Activated T-cell treated with anti-CD3 and anti-CD28 coated beads for 4 hours (primary cell): ENCODE measurements around the gene PIGU.
"Not testable (repeated sequence)": the region's sequence is repeated elsewhere in the genome, so short reads cannot be mapped to it uniquely, and the experiment has no call there.

Experiments used
- DNase-seq: peaks from one replicate; pipeline ENCODE4 v3.0.0-alpha.2; 2020

Gene PIGU

DNA sequence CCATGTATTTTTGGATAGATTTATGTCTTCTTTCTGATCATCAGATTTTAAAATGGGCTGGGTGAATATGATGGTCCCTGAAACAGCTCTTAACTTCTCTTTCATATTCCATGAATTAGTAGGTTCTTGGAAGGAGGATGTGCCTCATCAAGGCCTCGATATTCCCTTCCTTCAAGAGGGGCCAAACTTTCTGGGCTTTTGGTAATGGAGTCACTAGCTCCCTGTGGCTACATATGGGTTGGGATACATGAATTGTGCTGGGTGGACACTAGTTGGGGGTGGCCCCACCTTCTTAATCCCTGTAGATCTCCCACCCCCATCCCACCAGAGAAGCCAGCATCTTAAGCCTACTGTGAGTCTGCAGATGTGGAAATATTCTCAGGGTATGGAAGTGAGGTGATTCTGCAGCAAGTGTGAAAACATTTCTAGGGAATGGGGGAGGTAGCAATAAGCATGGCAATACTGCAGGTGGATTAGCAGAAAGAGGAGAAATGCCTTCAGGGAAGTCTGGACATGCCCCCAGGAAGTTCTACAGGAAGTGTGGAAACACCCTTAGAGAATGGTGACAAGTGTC, 29.5 kb upstream of the PIGU start:
- DNase-seq, result no peak

DNA sequence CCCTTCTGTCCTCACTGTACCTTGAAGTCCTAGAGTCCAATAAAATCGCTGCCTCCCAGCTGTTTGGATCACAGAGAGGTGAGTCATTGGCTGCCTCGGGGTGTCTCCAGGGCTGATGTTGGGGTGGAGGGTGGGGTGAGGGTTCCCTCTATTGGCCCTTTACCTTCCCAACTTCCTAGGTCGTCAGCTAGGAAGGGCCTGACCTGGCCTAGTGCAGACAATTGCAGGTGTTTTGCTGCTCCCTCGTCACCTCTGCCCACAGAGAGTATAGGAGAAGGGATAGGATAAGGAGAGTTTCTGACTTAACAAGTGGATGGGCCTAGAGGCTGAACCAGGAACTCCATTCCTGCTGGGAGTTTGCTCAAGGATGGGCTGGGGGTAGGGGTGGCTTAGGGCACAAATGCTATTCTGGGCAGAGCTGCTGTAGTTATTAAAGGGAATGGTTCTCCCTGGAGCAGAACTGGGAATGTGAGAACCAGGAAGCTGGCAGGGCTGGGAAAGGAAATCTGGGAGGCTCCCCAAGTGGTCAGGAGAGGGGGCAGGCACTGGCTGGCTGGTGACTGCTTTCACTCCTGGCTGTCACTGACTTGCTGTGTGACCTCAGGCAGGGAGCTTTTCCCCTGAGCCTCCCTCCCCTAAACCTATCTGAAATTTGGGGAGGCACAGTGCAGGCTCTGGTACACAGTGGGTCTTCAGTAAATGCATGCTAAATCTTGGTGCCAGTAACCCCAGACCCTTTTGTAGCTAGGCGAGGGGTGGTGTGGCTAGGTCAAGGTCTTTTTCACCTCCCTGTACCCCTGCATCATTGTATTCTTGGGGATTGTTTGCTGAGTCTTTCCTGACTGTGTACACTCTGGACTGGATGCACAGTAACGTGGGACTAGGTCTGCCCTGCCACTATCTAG, 28.8 kb upstream of the PIGU start:
- no peak for DNase-seq

DNA sequence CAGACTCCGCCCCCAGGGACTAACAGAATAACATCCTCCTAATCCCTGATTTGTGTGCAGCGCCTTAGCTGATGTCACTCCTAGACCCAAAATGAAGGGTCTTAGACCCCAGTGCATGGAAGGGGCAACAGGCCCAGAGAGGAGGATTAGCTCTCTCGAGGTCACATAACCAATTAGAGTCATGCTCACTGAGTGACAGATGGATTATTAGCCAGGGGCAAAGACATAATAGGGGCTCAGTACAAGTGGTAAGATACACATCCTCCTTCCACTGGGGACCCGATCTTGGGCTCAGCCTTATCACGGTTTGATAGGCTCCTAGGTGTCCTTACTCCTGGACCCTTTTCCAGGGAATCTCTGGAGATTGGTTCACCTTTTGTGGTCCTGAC, 28.1 kb upstream of the PIGU start:
- DNase-seq, result no peak

DNA sequence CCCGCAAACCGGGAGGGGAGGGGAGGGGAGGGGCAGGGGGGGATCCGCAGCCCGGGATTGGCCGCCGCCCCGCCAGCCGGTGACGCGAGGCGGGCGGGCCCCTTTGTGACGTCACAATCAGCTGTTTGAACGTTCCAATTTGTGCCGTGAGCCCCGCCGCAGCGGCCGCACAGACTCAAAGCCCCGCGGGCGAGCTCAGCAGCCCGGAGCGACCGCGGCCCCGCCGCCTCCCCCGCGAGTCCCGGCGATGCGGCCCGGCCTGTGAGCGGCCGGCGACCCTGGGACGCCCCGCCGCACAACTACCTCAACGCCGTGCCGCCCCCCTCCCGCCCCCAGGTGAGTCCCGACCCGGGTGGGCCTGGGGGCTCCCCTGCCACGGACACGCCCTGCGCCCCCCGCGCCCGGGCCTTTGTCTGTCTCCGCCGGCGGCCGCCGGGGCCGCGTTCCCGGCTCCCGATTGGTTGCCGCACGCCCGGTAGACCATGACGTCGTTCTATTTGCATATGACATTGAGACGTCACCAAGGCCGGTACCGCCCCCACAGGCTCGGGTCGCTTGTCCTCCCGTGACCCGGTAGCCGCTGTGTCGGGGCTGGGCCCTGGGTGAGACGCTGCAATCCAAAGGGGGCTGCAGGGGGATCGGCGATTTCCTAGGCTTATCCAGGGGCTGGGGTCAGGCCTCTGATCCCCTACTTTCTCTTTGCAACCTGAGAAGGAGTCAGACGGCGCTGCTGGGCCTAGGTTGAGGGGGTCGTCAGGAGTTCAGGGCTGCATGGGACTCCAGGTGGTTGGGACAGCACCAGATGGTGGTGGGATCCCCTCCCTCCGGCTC, 27.5 kb upstream of the PIGU start, which contains the start of gene TP53INP2:
Gene TP53INP2, plus strand, starts transcription at position 168 of the 831 bp plus-strand sequence. CDS start 4,396 bp downstream, outside the sequence.
- peak; percentile 77 for DNase-seq

DNA sequence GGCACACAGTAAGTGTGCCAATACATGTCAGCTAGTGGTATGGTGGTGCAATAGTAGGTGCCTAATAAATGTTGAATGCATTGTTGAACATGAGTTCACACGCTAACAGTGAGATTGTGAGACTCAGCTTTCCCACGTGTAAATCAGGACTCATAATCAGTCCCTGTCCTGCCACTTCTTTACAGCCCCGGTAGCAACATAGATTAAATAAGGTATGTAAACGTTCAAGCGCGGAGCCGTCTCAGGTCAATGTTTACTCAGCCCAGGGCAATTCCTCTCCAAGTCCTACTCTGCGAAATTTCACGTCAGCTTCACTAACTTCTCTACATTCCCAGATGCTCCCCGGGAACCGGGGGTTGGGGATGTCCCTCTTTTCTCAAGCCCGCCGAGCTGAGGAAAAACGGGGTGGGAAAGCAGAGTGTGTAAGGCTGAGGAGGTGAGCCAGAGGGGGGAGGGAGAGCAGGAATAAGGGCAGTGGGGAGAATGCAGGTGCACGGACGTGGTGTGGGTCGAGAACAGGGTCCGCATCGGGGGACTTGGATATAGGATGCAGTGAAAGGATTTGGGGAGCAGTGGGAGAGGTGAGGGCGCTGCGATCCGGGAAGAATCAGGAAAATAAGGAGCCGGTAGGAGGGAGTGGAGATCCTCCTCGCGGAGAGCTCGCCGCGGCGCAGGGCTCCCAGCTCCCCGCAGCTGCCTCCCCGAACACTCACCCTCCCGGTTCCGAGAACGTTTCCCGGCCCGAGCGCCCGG, 26.7 kb upstream of the PIGU start:
- peak; percentile 13 for DNase-seq

DNA sequence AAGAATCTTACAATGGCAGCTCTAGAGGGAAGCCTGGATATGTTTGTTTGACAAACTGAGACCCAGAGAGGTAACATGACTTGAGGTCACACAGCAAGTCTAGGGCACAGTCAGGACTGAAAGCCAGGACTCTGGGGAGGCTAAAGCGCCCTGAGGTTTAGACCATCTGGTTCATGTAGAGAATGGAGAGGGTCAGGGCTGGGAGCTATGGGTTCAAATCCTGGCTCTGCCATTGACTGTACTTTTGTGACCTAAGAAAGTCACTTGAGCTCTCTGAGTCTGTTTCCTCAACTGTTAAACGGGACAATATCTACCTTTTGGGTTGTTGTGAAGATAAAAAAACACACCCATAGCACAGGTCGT, 26.1 kb upstream of the PIGU start:
- DNase-seq, result no peak

DNA sequence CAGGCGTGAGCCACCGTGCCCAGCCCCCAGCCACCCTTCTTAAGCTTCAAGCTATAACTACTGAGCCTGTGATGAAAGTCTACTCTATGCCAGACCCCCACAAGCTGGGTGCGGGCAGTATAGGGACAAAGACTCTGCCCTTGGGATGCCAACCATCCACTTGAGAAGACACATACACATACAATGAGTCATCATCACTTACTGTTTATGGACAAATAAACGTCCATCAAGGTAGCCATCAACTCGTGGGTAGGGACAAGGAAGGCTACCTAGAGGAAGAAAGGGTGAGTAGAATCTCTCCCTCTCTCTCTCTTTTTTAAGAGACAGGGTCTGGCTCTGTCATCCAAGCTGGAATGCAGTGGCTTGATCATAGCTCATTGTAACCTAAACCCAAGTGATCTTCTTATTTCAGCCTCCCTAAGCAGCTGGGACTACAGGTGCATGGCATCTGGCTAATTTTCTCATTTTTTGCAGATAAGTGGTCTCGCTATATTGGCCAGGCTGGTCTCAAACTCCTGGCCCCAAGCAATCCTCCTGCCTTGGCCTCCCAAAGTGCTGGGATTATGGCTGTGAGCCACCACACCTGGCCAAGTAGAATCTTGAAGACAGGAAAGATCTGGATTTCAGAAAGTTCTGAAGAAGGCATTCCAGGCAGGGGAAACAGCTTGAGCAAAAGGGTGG, 24.7 kb upstream of the PIGU start:
- no peak for DNase-seq

DNA sequence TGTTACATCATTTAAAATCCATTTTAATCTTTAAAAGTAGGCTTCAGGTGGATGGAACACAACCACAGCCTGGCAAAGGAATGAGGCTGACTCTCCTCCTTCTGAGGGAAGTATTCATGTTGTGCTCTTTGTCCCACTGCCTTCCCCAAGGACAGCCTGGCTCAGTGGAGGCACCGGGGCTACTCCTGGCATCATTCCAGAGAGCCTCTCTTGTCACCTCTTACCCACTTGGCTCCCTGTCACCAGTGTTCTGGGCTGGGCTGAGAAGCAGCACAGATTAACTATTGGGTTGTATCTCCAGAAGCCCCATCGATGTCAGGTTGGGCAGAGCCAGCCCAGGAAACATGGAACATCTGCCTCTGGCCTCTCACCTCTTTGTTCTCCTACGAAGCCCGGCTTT, 16.5 kb upstream of the PIGU start:
- DNase-seq, result no peak

DNA sequence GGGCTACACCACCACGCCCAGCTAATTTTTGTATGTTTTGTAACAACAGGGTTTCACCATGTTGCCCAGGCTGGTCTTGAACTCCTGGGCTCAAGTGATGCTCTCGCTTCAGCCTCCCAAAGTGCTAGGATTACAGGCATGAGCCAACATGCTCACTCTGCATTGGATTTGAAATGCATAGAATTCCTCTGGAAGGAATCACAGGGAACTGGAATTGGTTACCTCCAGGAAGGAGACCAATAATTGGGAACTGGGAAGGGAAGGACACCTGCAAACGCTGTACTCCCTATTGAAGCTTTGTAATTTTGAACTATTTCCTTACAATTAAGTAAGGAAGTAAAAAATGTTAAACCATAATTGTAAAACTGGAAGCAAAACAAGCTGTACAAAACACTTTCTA, 14.9 kb upstream of the PIGU start:
- DNase-seq, result no peak

DNA sequence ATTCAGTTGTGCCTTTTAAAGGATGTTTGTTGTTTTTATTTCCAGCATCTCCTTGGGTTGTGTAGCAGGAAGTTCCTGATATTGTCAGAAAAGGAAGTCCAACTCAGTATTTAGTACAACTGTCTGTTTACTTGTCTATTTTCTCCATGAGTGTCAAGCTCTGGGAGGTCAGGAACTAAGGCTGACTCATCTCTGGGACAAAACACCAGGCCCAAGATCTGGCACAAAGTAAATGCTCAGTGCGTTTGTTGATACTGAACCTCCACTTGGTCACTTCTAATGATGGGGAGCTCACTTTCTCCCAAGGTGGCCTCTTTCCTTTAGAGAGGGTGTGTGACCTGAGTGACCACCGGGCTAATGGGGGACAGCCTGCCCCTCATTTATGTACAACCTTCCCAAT, 12.6 kb upstream of the PIGU start:
- DNase-seq, result no peak

DNA sequence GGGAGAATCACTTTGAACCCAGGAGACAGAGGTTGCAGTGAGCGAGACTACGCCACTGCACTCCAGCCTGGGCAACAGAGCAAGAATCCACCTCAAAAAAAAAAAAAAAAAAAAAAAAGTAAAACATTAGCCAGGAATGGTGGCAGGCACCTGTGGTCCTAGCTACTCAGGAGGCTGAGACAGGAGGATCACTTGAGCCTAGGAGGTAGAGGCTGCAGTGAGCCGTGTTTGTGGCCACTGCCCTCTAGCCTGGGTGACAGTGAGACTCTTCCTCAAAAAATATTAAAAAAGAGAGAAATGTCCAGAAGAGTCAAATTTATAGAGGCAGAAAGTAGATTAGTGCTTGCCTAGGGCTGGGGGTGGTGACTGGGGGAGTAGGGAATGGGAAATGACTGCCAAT, 6.8 kb upstream of the PIGU start:
- no peak for DNase-seq

DNA sequence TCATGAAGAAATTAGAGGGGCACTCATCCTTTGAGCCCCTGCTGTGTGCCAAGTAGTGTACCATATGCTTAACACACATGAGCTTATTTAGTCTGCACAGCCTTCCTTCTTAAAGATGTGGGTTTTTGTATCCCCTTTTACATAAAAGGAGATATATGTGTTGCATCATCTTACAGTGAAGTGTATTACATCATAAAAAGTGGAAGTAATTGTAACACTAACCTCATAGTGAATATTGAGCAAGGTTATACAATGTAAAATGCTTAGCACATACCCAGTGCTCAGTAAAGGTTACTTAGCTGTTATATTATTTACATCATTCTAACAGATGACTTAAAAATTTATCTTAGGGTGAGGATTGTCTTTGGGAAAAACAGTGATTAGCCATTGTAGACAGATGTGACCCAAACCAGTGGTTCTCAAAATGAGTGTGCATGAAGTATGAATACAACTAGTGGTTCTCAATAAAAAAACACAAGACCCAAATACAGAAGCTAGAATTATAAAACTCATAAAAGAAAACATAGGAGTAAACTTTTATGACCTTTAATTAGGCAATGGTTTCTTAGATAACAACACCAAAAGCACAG, 3.8 kb upstream of the PIGU start:
- DNase-seq, result no peak

DNA sequence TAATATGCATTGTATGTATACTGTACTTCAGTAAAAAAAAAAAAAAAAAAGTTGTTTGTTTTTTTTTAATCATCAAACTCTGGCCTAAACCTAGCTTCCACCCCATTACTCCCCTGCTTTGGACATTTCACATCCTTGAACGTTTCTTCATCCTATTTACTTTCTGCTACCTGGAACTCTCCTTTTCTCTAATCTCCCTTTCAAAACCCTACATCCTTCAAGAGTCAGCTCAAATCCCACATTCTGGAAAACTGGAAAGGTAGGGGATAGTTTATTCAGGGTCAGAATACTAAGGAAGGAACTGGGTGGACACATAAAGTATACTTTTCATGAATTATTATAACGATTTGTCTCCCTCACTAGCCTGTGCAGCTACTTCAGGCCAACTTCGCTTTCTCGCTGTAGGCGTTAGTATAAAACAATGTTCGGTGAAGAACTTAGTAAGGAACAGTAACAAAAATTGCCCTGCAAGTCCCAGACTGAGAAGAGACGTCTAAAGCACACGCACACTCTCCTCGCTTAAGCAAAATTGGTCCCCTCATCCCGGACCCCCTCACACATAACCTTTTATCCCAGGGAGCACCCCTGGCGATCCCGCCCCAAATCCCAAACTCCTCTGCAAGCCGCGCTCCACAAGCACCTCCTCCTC, 775 bp downstream of the PIGU start:
- DNase-seq, result no peak

DNA sequence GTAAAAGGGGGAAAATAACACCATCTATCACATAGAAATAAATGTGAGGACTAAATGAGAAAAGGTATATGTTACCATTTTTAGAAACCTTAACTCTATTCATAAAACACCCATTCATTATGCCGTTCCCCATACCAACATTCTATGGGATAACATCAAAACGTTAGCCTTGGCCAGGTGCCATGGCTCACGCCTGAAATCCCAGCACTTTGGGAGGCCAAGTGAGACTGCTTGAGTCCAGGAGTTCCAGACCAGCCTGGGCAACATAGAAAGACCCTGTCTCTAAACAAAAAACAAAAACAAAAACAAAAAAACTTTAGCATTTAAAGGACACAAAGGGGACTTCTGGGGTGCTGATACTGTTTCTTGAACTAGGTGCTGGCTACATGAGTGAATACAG, 1.3 kb downstream of the PIGU start:
- DNase-seq, result no peak

DNA sequence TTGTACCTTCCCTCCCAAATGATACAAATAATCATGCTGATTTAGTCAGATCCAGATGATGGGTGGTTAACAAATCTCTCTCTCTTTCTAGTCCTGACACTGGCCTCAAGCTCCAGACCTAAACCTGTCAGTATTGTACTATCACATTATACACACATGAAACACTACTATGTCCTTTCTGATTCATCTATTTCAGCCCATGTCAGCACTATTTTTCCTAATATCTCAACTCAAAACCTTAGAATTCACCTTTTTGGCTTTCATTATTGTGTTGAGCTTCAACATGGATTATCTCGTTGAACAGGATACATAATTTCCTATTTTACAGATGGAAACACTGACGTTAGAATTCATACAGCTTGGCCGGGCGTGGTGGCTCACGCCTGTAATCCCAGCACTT, 3.5 kb downstream of the PIGU start:
- DNase-seq, result no peak

DNA sequence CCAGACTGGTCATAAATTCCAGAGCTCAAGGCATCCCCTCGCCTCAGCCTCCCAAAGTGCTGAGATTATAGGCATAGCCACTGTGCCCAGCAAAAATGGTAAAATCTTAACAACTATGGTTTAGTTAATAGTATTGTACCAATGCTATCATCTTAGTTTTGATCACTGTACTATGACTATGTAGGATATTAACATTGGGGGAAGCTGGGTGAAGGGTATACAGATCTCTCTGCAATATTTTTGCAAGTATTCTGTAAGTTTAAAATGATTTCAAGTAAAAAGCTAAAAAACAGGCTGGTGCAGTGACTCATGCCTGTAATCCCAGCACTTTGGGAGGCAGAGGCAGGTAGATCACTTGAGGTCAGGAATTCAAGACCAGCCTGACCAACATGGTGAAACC, 7.8 kb downstream of the PIGU start:
- DNase-seq, result no peak

DNA sequence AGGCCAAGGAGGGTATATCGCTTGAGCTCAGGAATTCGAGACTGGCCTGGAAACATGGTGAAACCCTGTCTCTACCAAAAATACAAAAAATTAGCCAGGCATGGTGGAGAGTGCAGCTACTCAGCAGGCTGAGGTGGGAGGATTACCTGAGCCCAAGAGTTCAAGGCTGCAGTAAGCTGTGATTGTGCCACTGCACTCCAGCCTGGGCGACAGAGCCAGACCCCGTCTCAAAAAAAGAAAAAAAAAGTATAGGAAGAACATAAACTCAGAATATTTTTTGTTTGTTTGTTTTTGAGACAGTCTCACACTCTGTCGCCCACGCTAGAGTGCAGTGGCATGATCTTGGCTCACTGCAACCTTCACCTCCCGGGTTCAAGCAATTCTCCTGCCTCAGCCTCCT, 12.1 kb downstream of the PIGU start:
- not testable (repeated sequence) for DNase-seq

DNA sequence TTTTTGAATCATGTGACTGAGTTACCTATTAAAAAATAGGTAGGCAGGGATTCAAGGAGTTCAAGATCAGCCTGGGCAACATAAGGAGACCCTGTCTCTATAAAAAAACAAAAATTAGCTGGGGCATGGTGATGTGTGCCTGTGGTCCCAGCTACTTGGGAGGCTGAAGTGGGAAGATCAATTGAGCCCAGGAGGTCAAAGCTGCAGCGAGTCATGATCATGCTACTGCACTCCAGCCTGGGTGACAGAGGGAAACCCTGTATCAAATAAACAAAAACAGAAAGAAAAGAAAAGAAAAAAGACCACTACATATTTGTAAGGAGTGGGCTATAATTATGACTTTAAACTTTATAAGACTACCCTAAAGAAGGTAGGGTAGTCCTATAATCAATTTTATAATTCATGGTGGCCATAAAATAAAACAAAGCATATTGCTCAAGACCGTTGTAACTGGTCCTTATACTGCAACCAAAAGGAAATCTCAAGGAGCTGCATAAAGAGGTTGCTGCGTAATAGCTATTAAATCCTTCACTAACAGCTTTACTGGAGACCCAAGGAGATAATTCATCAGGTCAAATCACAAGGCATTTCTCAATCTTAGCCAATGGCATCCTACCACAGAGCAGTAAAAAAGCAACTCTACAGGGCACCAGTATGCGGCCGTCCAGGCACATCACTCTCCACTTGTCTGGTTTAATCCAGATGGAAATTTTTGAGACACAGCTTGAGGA, 13.5 kb downstream of the PIGU start:
- no peak for DNase-seq

DNA sequence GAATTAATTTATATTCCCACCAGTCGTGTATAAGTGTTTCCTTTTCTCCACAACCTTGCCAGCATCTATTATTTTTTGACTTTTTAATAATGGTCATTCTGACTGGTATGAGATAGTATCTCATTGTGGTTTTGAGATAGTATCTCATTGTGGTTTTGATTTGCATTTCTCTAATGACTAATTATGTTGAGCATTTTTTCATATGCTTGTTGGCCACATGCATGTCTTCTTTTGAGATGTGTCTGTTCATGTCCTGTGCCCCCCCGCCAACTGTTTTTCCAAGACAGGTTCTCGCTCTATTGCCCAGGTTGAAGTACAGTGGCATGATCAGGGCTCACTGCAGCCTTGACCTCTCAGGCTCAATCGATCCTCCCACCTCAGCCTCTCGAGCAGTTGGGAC, 15.1 kb downstream of the PIGU start:
- DNase-seq, result not testable (repeated sequence)

DNA sequence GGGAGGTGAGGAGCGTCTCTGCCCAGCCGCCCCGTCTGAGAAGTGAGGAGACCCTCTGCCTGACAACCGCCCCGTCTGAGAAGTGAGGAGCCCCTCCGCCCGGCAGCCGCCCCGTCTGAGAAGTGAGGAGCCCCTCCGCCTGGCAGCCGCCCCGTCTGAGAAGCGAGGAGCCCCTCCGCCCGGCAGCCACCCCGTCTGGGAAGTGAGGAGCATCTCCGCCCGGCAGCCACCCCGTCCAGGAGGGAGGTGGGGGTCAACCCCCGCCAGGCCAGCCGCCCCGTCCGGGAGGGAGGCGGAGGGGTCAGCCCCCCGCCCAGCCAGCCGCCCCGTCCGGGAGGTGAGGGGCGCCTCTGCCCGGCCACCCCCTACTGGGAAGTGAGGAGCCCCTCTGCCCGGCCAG, 18.2 kb downstream of the PIGU start:
- not testable (repeated sequence) for DNase-seq
